ENCODE data around the gene CD68.
A peak's percentile ranks its signal among the peaks of the same experiment; 100 is the strongest.
"Not testable (repeated sequence)": the region's sequence is repeated elsewhere in the genome, so short reads cannot be mapped to it uniquely, and the experiment has no call there.

The CD68 gene

DNA sequence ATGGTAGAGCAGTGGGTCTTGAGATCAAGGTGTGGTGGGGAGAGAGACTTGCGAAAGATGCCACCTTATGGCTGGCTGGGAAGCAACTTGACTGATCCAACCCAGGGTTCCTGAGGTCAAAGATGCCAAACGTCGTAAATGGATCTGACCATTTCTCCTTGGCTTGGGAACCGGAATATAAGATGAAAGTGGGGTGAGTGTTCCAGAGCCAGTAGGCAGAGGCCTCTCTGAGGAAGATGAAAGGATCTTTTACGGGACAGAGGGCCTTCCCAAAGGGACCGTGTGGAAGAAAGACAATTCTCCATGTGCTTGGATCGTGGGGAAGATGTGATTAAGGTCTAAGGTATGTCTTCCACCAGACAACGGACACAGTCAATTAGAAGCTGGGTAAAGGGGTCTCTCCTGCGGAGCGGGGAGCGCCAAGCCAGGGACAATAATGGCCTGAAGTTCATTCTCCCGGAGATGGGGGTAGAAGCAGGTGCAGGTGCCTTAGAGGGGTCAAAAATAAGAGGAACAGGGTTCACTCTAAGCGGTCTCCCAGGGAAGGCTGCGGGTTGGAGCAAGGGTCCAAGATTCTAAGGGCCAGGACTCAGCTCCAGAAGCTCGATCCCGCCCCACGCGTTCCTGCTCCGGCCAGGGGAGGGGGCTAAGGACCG is 34.5 kb downstream of the CD68 start:
- no peak for DNase-seq (ENCODE audit: low spot score)

DNA sequence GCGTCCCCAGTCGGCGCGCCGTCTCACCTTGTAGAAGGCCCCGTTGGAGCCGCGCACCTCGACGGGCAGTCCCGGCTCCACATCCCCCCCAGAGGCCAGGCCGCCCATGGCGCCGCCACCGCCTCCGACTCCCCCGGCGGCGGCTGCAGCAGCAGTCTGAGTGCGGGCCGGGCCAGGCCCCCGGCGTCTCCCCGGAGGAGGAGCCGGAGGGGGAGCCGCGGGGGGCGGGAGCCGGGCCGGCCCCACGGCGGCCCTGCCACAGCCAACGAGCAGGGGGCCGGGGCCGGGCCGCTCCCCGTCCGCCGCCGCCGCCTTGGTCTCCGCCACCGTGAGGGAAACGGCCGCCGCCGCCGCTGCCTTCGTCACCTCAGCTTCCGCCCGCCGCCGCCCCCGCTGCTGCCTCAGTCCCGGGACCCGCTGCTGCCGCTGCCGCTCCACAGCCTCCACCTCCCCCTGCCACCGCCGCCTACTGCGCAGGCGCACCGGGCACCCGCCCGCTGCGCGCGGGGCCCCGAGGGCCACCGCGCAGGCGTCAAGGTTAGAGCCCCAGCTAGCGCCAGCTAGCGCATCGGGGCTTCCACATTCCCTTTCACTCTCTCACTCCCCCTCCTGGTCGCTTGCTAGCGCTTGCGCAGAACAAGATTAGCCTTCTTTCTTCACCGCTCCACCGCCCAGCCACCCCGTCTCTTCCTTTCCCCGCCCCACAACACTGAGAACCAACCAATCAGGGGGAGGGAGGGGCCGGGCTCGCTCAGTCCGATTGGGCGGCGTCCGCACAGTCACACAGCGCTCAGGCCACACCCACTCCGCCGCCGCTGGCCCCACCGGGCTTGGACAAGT is 35.2 kb downstream of the CD68 start, which contains the start of gene FXR2:
Gene FXR2, minus strand, starts transcription at position 473 of the 840 bp plus-strand sequence. Its CDS starts 365 bp downstream, at position 108.
- peak; percentile 100 for DNase-seq (ENCODE audit: low spot score)

DNA sequence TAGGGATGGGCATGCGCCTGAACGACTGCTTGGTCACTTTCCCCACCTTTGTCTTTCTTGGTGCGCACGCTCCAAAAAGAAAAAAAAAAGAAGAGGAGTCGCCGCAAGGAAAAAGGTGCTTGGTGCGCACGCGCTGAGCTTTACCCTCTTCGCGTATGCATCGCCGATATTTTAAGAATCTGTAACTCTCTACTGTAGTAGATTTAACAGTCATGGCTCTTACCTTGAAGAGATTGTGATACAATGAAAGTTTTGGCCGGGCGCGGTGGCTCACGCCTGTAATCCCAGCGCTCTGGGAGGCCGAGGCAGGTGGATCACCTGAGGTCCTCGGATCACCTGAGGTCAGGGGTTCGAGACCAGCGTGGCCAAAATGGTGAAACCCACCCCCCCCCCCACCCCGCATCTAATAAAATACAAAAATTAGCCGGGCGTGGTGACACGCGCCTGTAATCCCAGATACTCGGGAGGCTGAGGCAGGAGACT is 35.9 kb downstream of the CD68 start:
- no peak for DNase-seq (ENCODE audit: low spot score)

DNA sequence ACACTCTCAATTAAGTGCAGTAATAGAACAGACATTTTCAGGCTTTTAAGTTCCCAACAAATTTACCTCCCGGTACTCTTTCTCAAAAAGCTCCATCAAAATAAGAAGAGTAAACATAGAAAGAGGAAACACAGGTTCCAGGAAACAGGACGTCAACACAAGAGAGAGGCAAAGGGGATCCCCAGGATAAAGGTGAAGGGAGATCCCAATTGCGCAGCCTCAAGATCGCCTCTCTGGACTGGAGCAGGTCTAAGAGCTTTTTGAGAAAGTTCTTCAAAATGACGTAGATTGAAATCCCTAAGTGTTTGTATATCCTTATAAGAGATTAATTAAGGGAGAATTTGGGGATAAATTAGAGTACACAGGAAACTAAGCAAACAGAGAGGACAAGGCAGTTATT is 39.2 kb downstream of the CD68 start:
- DNase-seq (ENCODE audit: low spot score): no peak

DNA sequence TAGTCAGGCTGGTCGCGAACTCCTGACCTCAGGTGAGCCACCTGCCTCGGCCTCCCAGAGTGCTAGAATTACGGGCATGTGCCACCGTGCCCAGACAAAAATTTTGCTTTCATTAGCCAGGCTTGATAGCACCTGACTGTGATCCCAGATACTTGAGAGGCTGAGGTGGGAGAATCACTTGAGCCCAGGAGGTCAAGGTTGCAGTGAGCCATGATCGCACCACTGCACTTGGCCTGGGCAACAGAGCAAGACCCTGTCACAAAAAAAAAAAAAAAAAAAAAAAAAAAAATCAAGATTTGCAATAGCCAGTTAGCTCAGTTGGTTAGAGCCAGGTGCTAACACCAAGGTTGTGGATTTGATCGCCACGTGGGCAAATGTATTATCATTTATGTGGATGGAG is 41.4 kb downstream of the CD68 start:
- DNase-seq (ENCODE audit: low spot score): no peak

DNA sequence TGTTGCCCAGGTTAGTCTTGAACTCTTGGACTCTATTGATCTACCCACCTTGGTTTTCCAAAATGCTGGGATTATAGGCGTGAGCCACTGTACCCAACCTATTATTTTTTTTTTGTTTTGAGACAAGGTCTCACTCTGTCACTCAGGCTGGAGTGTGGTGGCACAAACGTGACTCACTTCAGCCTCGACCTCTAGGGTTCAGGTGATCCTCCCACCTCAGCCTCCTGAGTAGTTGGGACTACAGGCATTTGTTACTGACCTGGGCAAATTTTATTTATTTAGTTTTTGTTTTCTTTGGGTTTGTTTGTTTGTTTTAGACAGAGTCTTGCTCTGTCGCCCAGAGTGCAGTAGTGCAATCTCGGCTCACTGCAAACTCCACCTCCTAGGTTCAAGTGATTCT is 44.2 kb downstream of the CD68 start:
- DNase-seq (ENCODE audit: low spot score): no peak

DNA sequence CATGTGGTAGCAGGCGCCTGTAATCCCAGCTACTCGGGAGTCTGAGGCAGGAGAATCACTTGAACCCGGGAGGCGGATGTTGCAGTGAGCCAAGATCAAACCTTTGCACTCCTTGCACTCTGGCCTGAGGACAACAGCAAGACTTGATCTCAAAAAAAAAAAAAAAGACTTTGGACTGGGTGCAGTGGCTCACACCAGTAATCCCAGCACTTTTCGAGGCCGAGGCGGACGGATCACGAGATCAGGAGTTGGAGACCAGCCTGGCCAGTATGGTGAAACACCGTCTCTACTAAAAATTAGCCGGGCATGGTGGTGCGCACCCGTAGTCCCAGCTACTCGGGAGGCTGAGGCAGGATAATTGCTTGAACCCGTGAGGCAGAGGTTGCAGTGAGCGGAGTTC is 46.3 kb downstream of the CD68 start:
- DNase-seq (ENCODE audit: low spot score): not testable (repeated sequence)

DNA sequence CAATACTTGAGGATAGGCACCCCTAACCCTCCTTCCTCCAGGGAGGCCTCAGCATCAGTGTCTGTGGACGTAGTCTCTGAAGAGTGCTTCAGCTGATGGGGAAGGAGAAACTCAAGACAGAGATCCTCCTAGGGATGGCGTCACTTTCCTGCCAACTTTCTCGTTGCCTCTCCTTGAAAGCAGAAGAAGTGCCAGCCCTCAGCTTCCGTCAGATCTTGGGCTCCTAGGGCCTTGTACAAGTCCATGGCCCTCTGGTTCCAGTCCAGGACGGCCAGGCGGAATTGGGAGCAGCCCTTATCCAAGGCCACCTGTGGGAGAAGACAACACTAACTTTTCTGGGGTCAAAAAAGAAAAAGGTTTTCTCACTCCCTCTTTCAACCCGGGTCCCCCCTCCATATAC is 46.9 kb downstream of the CD68 start:
- DNase-seq (ENCODE audit: low spot score): no peak

DNA sequence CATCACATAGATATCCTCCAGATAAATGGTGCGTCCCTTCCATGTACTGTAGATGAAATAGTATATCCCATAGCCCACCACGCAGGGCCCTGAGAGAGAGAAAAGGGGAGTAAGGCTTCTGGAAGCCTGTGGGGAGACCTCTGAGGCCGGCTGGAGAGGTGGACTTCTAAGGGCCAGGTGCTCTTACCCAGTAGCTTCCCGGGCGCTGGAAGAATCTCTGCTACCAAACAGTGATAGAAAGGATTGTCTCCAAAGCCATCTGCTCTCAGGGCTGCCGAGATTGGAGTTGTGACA is 47.5 kb downstream of the CD68 start:
- no peak for DNase-seq (ENCODE audit: low spot score)

DNA sequence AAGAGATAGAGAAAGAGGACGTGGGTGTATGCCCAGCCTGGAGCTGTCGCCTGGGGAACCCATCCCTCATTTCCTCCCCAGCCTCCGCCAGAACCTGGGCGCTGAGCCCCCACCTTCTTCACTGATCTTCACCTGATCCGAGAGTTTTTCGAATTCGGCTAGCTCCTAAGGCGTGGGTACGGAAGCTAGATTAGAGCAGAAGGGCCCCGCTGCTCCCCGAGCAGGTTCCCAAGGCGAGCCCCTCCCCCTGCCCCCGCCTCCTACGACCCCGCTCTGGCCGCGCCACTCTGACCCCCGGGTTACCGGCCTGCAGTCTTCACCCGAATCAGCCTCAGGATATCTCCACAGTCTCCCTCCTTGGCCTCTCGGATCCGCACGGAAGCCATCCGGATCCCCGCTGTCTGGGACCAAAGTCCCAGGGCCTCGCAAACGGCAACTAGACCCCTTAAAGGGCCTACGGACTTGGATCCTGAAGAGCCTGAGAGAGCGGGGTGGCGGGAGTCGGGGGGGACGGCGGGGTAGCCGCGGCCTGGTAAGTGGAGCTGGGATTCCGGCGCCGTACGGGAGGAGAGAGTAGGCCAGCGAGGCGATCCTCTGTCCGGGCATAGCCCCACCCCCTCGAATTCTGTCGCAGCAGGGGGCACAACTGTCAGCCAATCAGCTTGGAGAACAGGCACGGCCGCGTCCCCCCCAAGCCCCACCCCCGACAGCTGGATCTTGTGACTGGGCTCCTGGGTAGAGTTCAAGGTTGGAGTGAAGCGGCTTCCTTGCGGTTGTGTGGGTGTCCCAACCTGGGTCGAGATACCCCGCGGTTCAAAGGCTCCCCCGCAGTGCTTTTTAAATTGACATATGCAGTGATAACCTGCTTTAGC is 48.0 kb downstream of the CD68 start, which contains the start of gene SAT2:
Gene SAT2, minus strand, starts transcription at position 572 of the 872 bp plus-strand sequence. Its CDS starts 186 bp downstream, at position 386.
- peak; percentile 99 for DNase-seq (ENCODE audit: low spot score)

DNA sequence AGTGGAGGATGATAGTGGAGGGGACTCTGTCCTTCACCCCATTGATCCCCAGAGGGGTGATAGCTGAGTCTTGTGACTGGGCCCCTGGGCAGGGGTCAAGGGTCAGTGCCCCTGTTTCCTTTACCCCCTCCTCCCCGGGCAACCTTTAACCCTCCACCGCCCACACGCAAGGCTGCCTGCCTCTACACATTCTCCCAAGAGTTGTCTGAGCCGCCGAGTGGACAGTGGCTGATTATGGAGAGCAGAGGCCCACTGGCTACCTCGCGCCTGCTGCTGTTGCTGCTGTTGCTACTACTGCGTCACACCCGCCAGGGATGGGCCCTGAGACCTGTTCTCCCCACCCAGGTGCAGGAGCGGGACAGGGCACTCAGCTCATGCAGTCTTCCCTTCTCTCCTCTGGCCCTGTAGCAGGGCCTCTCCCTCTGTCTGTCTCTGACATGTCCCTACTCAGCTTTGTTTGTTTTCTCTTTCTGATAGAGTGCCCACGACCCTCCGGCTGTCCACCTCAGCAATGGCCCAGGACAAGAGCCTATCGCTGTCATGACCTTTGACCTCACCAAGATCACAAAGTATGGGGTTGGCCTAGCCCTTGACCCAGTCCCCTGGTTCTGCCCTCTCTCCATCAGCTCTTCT is 50.6 kb downstream of the CD68 start, which contains the start of gene SHBG:
Gene SHBG, plus strand, starts transcription at position 197 of the 633 bp plus-strand sequence. Its CDS starts 38 bp downstream, at position 235.
- no peak for DNase-seq (ENCODE audit: low spot score)

Measured in ecto neural progenitor cell (in vitro differentiated cells).